Measurements from ENCODE around the gene KCNC4.

Gene KCNC4

GRCh38 chr1:110233861-110234260 lies 23.7 kb downstream of the KCNC4 start:
- DNase-seq, result no peak

- no peak for DNase-seq
These were observed 24.6 kb downstream of the KCNC4 start for GRCh38 chr1:110234691-110235090.

DNA sequence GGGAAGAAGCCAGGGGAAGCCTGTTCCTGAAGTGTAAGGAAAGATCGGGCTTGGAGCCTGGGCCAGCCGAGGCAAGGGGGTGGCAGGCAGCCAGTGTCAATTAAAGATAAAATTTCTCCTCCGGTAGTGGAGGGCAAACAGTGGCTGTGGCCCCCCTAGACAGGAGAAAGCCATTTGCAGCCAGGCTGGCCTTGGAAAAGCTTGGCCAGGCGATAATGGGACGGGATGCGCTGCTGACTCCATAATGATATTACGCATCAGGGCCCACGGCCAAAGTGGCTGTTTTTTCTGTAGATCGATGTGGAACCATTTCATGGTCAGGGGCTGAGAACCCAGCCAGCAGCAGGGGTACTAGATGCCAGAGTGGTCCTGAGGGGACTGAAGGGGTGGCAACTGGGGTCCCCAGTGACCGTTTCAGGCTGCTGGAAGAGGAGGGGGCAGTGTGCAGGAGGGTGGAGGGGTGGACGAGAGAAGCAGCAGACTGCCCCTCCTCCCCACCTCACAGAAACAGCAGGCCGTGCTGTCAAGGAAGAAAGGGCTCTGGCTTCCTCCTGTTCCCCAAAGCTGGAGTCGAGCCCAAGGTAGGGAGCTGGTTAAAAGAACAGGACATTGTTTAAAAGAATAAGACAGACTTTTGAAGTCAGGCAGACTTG lies 25.2 kb downstream of the KCNC4 start:
- peak; percentile 73 for DNase-seq

- DNase-seq, result no peak
These were observed 25.9 kb downstream of the KCNC4 start for GRCh38 chr1:110235834-110236682.

GRCh38 chr1:110237386-110238152 lies 27.5 kb downstream of the KCNC4 start:
- no peak for DNase-seq

- DNase-seq, result no peak
These were observed 29.6 kb downstream of the KCNC4 start for GRCh38 chr1:110239441-110240430.

GRCh38 chr1:110240476-110241210 lies 30.5 kb downstream of the KCNC4 start:
- DNase-seq, result peak; percentile 54

- no peak for DNase-seq
These were observed 31.4 kb downstream of the KCNC4 start for GRCh38 chr1:110241516-110241915.

DNA sequence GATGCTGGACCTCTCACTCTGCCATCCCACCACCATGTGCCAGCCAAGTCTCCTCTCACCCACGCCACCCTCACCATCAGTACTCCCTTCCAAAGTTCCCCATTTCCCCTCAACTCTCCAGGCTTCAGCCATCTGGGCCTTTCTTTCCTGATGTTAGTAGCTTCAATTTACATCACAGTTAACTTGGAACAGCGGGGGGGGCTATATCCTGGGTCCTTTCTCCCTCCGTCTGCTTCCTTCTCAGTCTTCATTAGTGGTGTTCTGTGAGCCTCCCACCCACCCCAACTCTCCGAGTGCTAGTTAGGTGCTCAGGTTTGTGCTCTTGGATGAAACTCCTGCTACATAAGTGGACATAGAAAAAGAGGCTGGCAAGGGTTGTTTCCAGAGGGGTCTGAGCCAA lies 31.9 kb downstream of the KCNC4 start:
- no peak for DNase-seq

- peak; percentile 34 for DNase-seq
These were observed 32.6 kb downstream of the KCNC4 start for GRCh38 chr1:110242731-110243130.

DNA sequence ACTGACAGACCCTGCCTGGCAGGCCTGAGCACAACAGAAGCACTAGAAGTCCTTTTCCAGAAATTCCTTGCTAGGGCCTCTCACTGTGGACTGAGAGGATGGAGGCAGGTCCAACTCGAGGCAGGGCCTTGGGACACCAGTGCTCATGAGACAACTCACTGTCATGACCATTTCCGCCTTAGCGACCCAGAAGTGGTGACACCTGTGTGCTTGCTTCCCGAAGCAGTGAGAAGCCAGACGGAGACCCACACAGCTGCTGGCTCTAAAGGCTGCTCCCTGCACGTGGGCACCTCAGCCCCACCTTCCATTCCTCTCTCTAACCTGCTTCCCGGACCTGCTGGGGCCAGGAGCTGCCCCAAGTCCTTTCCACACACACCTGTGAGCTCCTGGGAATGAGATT lies 33.0 kb downstream of the KCNC4 start:
- DNase-seq, result no peak

- peak; percentile 25 for DNase-seq
These were observed 33.5 kb downstream of the KCNC4 start for GRCh38 chr1:110243574-110243973.

- DNase-seq, result no peak
These were observed 35.9 kb downstream of the KCNC4 start for GRCh38 chr1:110245876-110246620.

- DNase-seq, result no peak
These were observed 38.6 kb downstream of the KCNC4 start for GRCh38 chr1:110248746-110249145.

DNA sequence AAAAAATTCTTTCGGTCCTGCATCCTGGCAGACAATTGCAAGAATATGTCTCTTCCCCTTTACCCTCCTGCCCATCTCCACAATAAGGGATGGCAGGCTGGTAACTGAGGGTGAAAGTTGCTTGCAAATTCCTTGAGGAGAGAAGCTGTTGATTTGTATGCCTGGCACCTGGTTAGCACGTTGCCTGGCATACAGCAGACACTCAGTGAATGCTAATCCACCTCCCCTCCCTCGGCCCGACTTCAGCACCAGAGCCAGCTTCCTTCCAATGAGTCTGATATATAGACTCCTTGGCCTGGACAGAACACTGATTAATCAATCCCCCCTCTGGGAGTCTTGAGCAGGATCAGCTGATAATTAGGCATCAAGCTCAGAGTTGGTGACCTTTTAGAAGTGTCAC lies 39.1 kb downstream of the KCNC4 start:
- DNase-seq, result no peak

DNA sequence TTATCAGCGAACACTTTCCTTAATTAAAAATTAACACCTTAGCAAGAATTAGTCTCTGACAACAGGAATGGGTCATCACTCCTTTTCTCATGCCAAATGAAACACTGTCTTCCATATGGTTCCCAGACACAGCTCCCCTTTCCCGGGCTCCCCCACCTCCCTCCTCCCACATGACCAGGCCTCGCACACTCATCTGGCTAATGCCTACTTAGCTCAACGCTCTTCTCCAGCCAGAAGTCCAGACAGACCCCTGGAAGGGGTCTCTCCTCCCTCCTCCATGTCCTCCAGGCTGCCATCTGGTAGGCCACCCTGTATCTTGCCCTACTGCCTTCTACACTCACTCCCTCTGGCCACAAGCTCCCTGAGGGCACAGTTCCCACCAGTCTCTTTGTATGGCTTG lies 39.9 kb downstream of the KCNC4 start:
- DNase-seq, result no peak

- no peak for DNase-seq
These were observed 40.6 kb downstream of the KCNC4 start for GRCh38 chr1:110250749-110251148.

DNA sequence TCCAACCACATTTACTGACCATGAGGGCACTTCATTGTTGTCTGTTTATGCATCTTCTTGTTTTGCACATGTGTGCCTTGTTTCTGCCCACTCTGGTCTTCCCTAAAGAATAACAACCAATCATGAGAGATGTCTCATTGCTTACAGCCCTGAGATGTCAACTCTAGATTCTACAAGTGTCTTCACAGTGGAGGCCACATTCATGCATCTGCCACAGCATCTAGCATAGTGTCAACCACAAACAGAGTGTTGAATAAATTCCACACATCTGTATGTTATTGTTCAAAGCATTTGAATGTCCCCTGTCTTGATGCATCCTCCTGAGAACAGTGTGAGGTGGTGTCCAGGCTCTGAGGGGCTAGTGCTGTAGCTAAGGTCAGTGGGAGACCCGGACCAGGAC lies 43.1 kb downstream of the KCNC4 start:
- no peak for DNase-seq

DNA sequence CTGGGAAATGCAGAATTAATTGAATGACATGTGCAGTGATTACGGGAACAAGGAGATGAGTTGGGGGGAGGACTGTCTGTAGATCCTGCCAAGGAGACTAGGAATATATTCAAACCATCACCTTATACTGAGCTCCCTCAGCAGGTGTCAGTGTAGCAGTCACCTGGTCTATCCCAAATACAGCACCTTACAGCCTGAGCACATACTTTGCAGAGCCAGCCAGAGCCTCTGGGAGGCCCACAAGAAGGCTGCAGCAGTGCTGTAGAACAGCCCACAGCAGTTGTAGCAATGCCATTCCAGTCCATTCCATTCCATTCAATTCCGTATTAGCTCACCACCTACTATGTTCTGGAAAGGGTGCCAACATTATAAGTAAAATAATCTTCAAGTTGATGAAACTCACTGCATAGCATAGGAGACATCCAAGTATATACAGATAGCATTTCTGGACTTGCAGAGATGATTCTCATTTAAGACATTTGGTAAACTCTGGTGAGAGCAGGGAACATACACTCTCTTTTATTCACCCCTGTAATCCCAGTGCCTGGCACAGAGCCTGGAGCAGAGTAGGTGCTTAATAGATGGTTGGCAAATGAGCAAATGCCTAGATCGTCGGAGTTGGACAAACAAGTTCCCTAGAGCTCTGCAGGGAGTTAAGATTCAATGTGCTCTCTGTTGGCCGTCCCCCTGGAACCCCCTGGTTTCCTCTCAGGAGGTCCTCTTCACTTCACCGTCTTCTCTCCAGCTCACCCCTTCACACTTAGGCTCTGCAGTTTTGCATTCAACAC lies 44.7 kb downstream of the KCNC4 start:
- no peak for DNase-seq

GRCh38 chr1:110255392-110255787 lies 45.3 kb downstream of the KCNC4 start:
- DNase-seq, result peak; percentile 23
